GM12892 (cell line): ENCODE results near the gene PRDM16.

Source experiments
- POLR2A ChIP-seq: IDR thresholded peaks from 2 replicates; pipeline ENCODE4 v1.6.1; 2011; ENCODE audit warnings: low read depth, low read length, control low read depth
- POLR2AphosphoS5 ChIP-seq: IDR thresholded peaks from 2 replicates; pipeline ENCODE4 v1.6.1; 2011; ENCODE audit warnings: low read depth, low read length, control low read depth

DNA sequence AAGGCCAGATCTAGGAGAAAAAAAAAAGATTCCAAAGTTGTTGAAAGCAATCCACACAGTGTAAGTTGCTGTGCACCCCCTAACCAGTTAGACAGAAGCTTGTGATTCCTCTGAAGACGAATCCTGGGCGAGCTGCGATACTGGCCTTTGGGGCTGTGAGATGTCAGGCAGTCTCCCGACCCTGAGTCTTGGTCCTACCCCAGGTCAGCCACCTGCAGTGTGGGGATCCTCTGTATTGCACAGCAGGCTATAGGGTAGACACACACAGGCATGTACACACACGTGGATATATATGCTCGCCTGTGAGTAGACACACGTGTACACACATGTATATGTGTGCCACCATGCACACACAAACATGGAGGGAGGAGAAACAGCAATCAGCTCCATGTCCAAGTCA lies 34.8 kb upstream of the PRDM16 start:
- TF ChIP-seq POLR2A (no peak), POLR2AphosphoS5 (no peak)
